GM18502 (cell line): Measurements from ENCODE around the gene PLXNA4.

Source experiments
- ATAC-seq: cut with Tn5 transposase; IDR thresholded peaks from one replicate; pipeline ENCODE4 v1.9.1; 2021; ENCODE audit warnings: mild to moderate bottlenecking; ENCODE audit not compliant: unreplicated experiment, poor library complexity

PLXNA4 gene

DNA sequence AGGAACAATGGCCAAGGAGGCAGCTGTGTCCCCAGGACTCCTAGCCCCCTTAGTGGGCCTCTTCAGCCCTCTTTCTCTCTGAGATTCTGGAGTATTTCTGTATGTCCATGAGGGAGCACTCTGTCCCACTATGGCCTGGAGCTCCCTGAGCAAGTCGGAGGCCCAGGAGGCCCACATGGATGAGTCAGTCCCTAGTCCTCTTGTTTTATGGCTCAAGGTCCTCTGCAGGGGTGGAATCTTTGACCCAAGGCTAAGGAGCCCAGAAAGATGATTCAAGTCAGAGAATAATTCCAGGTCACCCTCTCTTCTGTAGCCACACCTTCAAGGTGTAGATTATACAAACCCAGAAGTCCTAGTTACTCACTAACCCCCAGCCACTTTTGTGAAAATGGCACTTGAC is 125.6 kb downstream of the PLXNA4 start:
- no peak for ATAC-seq

DNA sequence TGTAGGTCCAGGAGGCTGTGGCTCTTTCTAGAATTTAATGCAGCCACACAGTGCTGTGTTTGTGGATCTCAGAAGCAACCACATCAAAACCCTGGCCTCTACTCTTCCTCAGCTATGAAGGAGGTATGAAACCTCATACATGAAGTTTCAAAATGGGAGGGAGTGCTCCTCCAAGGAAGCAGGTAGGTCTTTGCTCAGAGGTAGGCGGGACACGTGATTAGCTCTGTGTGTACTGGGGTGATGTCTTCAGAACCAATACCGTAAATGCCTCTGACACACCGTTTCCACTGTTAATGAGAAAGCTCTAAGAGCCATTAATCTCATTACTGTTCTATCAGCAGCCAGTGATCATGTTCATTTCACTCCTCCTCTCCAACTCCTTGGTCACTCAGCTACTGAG is 126.1 kb downstream of the PLXNA4 start:
- no peak for ATAC-seq

DNA sequence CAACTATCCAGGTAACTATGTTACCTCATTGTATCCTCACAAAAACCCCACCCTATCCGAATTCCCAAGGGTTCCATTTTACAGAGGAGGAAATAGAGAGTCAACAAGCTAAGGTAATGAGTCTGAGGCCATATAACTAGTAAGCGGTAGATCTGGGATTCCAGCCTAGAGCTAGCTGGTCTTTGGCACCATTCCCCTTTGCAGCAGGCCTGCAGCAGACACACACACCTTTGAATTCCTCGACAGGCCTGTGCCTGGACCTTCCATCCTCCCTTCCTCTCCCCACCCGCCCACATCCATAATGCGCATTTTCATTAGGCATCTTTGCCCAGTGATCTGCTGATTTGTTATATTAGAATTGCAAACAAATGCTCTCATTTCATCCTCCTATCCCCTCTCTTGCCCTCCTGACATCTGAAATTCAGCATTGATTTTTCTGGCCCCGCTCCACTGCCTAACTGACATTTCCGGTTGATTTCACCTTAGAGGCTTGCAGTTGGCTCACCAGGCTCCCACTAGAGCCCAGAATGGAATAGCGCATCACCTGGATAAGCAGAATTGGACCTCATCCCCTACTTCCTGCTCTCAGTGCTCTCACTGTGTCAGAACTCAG is 129.5 kb downstream of the PLXNA4 start:
- no peak for ATAC-seq

- ATAC-seq: no peak
These were observed 130.0 kb downstream of the PLXNA4 start for GRCh38 chr7:132446260-132446659.

DNA sequence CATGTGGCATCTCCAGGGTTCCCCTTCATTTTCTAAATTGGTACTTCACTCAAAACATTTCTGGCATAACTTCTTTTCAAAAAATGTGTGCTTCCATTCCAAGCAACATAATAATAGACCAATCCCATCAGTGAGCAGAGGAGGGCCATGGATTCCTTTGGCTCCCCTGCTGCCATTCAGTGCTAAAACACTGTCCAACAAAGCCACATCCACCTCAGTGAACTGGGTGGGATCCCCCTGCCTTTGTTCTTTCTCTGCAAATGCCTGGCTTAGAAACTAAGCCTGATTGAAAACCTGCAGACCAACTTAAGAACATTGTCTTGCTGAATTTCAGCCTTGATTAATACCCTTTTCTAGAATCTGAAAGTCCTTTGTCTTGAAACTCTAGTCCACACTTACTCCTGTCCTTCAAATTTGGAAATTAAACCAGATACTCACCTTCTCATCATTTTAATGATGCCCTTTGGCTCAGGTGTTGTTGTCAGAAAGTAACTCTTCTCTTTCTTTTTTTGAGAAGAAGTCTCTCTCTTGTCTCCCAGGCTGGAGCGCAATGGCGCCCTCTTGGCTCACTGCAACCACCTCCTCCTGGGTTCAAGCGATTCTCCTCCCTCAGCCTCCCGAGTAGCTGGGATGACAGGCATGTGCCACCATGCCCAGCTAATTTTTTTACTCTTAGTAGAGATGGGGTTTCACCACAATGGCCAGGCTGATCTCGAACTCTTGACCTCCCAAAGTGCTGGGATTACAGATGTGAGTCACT is 132.3 kb downstream of the PLXNA4 start:
- no peak for ATAC-seq

- ATAC-seq: no peak
These were observed 134.3 kb downstream of the PLXNA4 start for GRCh38 chr7:132441935-132442334.

DNA sequence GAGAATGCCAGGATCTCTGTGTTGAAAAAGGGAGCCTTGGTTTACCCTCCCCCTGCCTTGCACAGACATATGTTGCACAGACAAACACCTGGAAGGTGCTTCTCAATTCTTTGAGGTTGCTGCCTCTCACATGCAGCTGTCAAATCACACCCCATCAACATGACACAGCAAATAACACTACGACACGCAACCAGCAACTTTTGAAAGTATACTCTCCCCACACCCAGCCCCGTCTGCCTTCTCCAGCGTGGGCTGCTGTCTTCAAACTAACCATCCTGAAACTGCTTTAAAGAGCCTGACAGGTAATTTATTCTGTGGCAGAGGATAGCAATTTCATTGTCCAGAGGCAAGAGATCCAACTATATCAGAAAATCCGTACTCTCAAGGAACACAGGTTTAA is 136.1 kb downstream of the PLXNA4 start:
- no peak for ATAC-seq

DNA sequence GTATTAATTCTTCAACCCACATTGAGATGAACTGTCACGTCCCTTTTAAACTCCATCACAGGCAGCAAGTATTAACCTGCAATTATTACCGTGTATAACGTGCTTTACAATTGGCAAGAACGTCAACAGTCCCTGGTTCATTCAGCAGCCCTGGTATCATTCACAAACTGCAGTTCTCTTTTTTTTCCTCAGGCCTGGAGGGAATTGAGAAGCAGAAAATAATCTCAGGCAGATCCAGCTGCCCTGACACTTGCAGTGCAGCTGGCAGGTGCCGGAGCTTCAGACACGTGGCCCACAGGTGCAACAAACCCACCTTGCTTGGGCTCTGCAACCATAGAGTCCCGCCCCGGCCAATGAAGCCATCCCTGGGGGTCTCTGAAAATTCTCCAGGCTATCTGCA is 137.3 kb downstream of the PLXNA4 start:
- no peak for ATAC-seq

- no peak for ATAC-seq
These were observed 138.5 kb downstream of the PLXNA4 start for GRCh38 chr7:132437730-132438129.

DNA sequence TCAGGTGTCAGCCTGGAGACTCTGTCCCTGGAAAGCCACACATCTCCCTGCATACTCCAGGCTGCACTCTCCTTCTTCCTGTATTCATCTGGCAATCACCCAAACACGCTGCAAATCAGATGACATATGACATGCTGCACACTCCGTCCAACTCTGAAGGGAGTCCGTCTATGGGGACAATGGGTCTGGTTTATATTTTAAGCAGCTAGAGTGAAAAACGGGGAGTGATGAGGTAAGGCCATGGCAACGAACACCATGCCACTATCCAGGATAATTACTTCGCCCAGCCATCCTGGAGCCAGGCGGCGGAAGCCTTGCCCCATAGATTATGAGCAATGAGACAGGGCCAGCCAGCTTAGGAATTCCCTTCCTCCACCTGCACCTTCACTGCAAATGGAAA is 140.1 kb downstream of the PLXNA4 start:
- ATAC-seq: no peak

- no peak for ATAC-seq
These were observed 141.0 kb downstream of the PLXNA4 start for GRCh38 chr7:132435016-132435990.

DNA sequence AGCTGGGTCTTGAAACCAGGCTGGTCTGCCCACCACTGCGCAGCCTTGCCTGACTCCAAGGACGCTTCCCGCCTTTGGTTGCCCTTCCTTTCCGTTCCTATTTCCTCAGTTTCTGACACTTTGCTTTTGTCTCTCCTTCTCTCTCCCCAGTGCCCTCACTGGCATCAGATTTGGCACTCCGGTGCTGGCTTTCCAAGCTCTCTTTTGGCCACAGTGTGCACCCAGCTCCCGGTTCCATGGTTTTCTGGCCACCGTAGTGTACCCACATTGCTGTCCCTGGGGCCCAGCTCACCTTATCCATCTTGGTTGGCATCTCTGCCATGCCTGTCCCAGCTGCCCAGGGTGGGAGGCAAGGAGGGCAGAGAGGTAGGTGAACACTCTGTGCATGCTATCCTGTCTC is 142.2 kb downstream of the PLXNA4 start:
- no peak for ATAC-seq

DNA sequence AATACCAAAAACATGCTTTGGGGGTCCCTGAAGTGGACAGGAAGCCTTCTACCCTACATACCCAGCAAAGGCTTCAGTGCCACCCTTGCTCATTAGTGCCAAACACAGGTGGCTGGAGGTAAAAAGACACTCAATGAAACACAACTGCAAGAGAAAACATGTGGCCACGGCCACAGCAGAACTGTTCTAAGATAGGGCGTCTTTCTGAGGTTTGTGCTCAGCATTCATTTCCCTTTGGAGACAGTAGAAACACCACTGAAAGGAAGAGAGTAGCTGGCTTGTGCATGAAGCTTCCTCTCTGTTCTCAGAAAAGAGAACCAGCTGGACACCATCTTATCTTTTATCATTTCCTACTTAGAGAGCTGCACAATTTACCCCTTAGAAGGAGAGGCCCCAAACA is 143.0 kb downstream of the PLXNA4 start:
- ATAC-seq: no peak

DNA sequence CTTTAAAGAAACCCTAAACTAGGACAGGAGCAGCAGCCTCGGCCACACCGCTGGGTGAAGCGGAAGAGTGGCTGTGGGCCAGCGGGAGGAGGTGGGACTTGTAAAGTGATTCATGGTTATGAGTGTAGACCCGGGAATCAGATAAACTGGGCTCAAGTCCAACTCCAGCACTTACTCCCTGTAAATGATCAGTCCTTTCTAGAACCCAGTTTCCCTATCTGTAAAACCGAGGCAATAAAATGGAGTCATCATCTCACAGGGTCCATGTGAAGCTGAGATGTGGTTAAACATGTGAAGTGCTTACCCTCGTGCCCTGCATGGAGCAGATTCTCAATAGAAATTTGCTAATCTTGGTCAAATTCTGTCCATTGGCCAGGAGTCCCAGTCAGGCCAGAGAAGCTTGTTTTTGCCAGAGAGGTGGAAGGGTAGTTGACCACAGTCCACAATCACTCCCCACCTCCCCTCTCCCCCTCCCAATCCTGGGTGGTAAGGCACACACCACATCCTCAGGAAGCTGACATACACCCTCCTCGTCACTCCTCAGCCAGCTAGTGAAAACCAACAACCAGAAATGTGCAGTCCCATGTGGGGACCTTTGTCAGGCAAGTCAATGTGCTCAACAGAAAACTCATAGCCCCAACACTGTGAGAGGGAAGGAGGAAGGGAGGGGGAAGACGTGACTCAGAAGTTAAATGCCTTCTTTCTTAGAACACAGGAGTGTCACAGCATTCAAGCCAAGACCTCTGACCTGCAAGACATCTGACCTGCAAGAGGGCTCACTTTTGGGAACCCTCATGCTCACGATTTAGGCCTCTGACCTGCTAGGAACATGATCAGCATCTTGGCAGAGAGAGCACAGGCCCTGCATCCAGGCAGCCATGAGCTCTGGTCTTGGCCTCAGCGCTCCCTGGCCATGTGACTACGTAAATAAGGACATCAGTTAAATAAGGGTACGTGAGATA is 145.1 kb downstream of the PLXNA4 start:
- no peak for ATAC-seq

DNA sequence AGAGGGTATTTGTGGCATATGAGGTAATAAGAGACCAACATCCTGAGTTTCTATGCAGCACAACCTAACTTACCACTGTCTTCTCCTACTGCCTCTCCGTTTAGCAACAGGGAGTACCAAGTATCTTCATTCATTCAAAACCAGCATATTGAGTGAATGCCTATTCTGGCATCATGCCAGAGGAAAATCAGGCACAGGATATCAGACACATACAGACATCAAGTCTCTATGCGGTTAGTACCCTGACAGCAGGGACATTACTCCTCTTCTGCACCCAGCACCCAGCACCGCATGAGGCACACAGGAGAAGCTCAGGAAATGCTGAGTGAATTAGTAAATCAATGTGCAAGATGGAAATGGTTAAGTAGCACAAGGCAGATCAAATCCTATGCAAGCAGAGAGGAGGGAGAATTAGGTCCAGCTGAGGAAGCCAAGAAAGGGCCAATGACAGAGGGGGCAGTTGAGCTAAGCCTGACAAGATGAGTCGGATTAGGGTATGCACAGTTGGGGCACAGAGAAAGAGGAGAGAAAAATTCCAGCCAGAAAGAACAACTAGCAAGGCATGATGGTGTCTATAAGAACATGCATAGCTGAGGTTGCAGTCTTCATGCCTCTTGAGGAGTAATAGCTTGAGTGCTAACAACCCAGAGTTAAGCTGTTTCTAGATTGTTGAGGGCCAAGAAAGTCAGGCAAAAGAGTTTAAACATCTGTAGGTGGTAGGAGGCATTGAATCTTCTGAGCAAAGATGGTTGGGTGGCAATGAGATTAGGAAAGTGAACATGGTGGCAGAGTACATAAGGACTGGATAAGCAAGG is 146.0 kb downstream of the PLXNA4 start:
- ATAC-seq: no peak

DNA sequence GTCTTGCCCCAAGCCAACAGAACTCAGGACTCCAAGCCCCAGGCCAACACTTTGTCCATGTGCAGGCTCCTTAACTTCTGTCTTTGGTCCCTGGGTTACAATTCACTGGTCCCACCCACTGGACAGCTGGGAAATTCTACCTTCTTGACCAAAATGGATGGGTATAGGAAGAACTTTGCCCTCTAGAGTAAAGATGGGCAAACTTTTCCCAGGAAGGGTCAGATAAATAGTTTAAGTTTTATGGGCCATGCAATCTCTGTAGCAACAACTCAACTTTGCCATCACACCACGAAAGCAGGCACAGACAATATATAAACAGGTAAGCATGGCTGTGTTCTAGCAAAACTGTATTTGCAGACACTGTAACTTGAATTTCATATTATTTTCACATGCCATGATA is 147.1 kb downstream of the PLXNA4 start:
- ATAC-seq: no peak

GRCh38 chr7:132428247-132428919 is 147.9 kb downstream of the PLXNA4 start:
- ATAC-seq: no peak

DNA sequence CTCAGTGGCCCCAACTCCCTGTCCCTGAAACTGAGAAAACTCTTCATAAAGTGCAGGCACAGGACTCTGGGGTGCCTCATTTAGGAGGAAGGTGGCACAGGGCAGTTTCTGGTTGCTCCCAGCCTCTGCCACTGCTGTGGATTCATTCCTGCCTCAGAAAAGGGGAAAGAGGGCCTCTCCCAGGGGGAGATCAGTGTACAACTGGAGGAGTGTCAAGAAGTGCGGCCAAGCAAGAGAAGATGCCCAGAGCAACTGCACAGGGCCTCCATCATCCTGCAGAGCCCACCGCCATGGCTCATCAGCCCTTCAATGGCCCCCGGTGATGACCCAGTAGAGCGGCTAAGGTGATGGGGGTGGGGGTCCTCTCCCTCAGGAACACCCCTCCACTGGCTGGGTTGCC is 150.3 kb downstream of the PLXNA4 start:
- ATAC-seq: no peak
